ENCODE data around the gene PRB3.

- no peak for TF ChIP-seq CTCF (optimal IDR thresholded peaks at IDR 0.05 in 1 of 3, IDR thresholded peaks at IDR 0.05 in 1 of 3, conservative IDR thresholded peaks at IDR 0.05 in 1 of 3; ENCODE audit: extremely low read depth in 1 of 3, insufficient read depth in 2 of 3, low read length in 3 of 3)
- no peak for TF ChIP-seq EZH2 (IDR thresholded peaks at IDR 0.05; ENCODE audit: low read length)
Measured at GRCh38 chr12:11246489-11246888, 23.0 kb downstream of the PRB3 start.
